HepG2 (cell line): ENCODE measurements around the gene PEBP1. TPM values are rescaled to one million over a fixed set of nuclear protein-coding genes. Genes with fewer than 3 reads are reported as not detected.

Experiments
- CBX2 ChIP-seq, 2 experiments: fragments of 200-600 bp in 1 of 2; sonication (generic); formaldehyde crosslinking in 1 of 2; IDR thresholded peaks; 2 replicates each; pipeline versions ENCODE4 v1.7.0 to v1.8.1; 2018 to 2022; ENCODE audit warnings: low read depth in 2 of 2, low read length in 1 of 2, mild to moderate bottlenecking in 1 of 2, missing genetic modification reagents in 1 of 2
- HMG20A ChIP-seq: IDR thresholded peaks from 2 replicates; pipeline ENCODE4 v1.6.1; 2016; ENCODE audit warnings: borderline replicate concordance
- IRX3 ChIP-seq: sonication (generic); formaldehyde crosslinking; IDR thresholded peaks from 2 replicates; pipeline ENCODE4 v1.8.1; 2023; ENCODE audit warnings: mild to moderate bottlenecking, low read depth, missing genetic modification reagents, borderline replicate concordance
- JUN ChIP-seq: sonication (generic); formaldehyde crosslinking; IDR thresholded peaks from 2 replicates; pipeline ENCODE4 v1.4.0; 2020; ENCODE audit warnings: mild to moderate bottlenecking, missing genetic modification reagents
- NFE2L1 ChIP-seq: sonication (generic); formaldehyde crosslinking; IDR thresholded peaks from 2 replicates; pipeline ENCODE4 v1.4.0; 2020; ENCODE audit warnings: missing genetic modification reagents, mild to moderate bottlenecking, borderline replicate concordance
- RFXAP ChIP-seq: sonication (generic); formaldehyde crosslinking; IDR thresholded peaks from 2 replicates; pipeline ENCODE4 v1.4.0; 2020; ENCODE audit warnings: missing genetic modification reagents, borderline replicate concordance
- SRF ChIP-seq: IDR thresholded peaks from 2 replicates; pipeline ENCODE4 v1.6.1; 2011; ENCODE audit warnings: mild to moderate bottlenecking, low read depth, low read length, moderate library complexity
- TBX3 ChIP-seq: fragments of 450-650 bp; IDR thresholded peaks from 2 replicates; pipeline ENCODE4 v1.6.1; 2017; ENCODE audit warnings: antibody characterized with exemption, mild to moderate bottlenecking, inconsistent platforms, borderline replicate concordance
- TIGD3 ChIP-seq: sonication (generic); formaldehyde crosslinking; IDR thresholded peaks from 2 replicates; pipeline ENCODE4 v1.5.1; 2020; ENCODE audit warnings: mild to moderate bottlenecking, missing genetic modification reagents, borderline replicate concordance
- XRCC5 ChIP-seq: fragments of 200-400 bp; formaldehyde crosslinking; optimal IDR thresholded peaks from 2 replicates; pipeline ENCODE3; 2017; ENCODE audit warnings: mild to moderate bottlenecking, low read length
- ZFP82 ChIP-seq: sonication (generic); formaldehyde crosslinking; IDR thresholded peaks from 2 replicates; pipeline ENCODE4 v1.5.1; 2020; ENCODE audit warnings: mild to moderate bottlenecking, missing genetic modification reagents, borderline replicate concordance
- ZFYVE20 ChIP-seq: sonication (generic); formaldehyde crosslinking; IDR thresholded peaks from 2 replicates; pipeline ENCODE4 v1.8.0; 2023; ENCODE audit warnings: low read depth, mild to moderate bottlenecking, moderate library complexity, missing genetic modification reagents, borderline replicate concordance
- ZNF30 ChIP-seq: sonication (generic); formaldehyde crosslinking; IDR thresholded peaks from 2 replicates; pipeline ENCODE4 v1.5.0; 2020; ENCODE audit warnings: mild to moderate bottlenecking, missing genetic modification reagents
- ZNF333 ChIP-seq: sonication (generic); formaldehyde crosslinking; IDR thresholded peaks from 2 replicates; pipeline ENCODE4 v1.4.0; 2020; ENCODE audit warnings: mild to moderate bottlenecking, missing genetic modification reagents, borderline replicate concordance
- ZNF34 ChIP-seq: sonication (generic); formaldehyde crosslinking; IDR thresholded peaks from 2 replicates; pipeline ENCODE4 v1.4.0; 2020; ENCODE audit warnings: mild to moderate bottlenecking, missing genetic modification reagents, borderline replicate concordance
- ZNF678 ChIP-seq: sonication (generic); formaldehyde crosslinking; IDR thresholded peaks from 2 replicates; pipeline ENCODE4 v1.4.0; 2020; ENCODE audit warnings: mild to moderate bottlenecking, missing genetic modification reagents
- ZNF776 ChIP-seq: sonication (generic); formaldehyde crosslinking; IDR thresholded peaks from 2 replicates; pipeline ENCODE4 v1.4.0; 2020; ENCODE audit warnings: mild to moderate bottlenecking, missing genetic modification reagents
- polyA plus RNA-seq, 8 experiments: library from polyadenylated mRNA; depleted of rRNA in 3 of 8; stranded (reverse) in 7 of 8; unstranded in 1 of 8; fragments of >200 nt; fragmentation: Illumina TruSeq in 4 of 8; extraction: Trizol in 4 of 8; gene quantifications; 2 replicates each; pipeline versions ENCODE4 v1.2.1 to v1.2.3, GENCODE V29; 2011 to 2016; ENCODE audit warnings: low read depth in 4 of 8, missing spikeins in 1 of 8, mixed read lengths in 1 of 8; ENCODE audit not compliant: insufficient read depth in 1 of 8
- total RNA-seq, 5 experiments: library from RNA; depleted of rRNA; stranded (reverse); fragments of >200 nt; fragmentation: Illumina TruSeq; extraction: Trizol; gene quantifications; 2 replicates each; pipeline ENCODE4 v1.2.3, GENCODE V29; 2016; ENCODE audit warnings: low read depth in 1 of 5
- TF ChIP-seq, protein P1 (sequence below): sonication (generic); formaldehyde crosslinking; IDR thresholded peaks from 2 replicates; pipeline ENCODE4 v1.4.0; 2020; ENCODE audit warnings: missing genetic modification reagents
- TF ChIP-seq, protein P2 (sequence below): sonication (generic); formaldehyde crosslinking; IDR thresholded peaks from 2 replicates; pipeline ENCODE4 v1.8.1; 2023; ENCODE audit warnings: mild to moderate bottlenecking, inconsistent platforms, moderate library complexity, missing genetic modification reagents, borderline replicate concordance
- TF ChIP-seq, protein P3 (sequence below), 2 experiments: IDR thresholded peaks; 2 replicates each; pipeline ENCODE4 v1.6.1; 2011 to 2012; ENCODE audit warnings: low read length in 2 of 2, borderline replicate concordance in 1 of 2, low read depth in 1 of 2, mild to moderate bottlenecking in 1 of 2, moderate library complexity in 1 of 2

PEBP1 gene
- total and polyA plus RNA-seq, 2 of the 13 experiments (the other 11 are each of a cell fraction or from before 2014, with no cell fraction given), result 538 to 1,505 TPM

DNA sequence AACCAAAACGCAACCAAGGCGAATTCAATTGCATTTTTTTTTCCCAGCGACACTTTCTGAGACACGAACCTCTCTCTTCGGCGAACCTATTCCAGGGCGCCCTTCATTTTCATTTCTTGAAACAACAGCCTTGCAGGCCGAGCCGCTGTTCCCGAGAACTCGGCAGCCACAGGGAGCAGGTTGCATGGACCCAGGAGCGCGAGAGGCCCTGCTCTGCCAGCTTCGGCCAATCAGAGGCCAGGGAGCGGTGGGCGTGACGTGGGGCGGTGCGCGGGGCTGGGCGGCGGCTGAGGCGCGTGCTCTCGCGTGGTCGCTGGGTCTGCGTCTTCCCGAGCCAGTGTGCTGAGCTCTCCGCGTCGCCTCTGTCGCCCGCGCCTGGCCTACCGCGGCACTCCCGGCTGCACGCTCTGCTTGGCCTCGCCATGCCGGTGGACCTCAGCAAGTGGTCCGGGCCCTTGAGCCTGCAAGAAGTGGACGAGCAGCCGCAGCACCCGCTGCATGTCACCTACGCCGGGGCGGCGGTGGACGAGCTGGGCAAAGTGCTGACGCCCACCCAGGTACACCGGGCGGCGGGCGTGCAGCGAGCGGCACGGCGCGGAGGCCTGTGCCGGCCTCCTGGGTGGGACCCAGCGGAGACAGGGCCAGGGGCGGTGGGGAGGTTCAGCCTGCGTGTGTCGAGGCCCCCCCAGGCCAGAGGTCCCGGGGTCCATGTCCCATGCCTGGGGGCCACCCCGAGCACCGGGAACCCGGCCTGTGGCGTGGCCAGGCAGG lies at the start of gene PEBP1 (continued):
- TF ChIP-seq ZNF30 (no peak), XRCC5 (no peak), JUN (CRISPR knock-in tag) (peak; percentile 64; the same call in 1 of the 2 replicates), NFE2L1 (CRISPR knock-in tag) (no peak), SRF (no peak), TBX3 (no peak), TIGD3 (CRISPR knock-in tag) (0 out of 2 replicates have a peak, but pooled peaks have one; percentile 81), HMG20A (CRISPR knock-in tag) (peak; percentile 58), ZNF333 (CRISPR knock-in tag) (no peak), ZNF776 (CRISPR knock-in tag) (peak; percentile 91), ZNF34 (CRISPR knock-in tag) (no peak), CBX2 (IDR thresholded peaks at IDR 0.05; ENCODE audit: low read depth, low read length) (no peak), CBX2 (CRISPR knock-in tag; IDR thresholded peaks at IDR 0.05; ENCODE audit: low read depth) (no peak), ZFYVE20 (CRISPR knock-in tag) (peak; percentile 91; the same call in 1 of the 2 replicates), IRX3 (peak; percentile 86), RFXAP (CRISPR knock-in tag) (peak; percentile 80; the same call in 1 of the 2 replicates), ZFP82 (CRISPR knock-in tag) (peak; percentile 76; the same call in 1 of the 2 replicates), ZNF678 (CRISPR knock-in tag) (peak; percentile 96; the same call in 1 of the 2 replicates)
- TF ChIP-seq, protein P1, sequence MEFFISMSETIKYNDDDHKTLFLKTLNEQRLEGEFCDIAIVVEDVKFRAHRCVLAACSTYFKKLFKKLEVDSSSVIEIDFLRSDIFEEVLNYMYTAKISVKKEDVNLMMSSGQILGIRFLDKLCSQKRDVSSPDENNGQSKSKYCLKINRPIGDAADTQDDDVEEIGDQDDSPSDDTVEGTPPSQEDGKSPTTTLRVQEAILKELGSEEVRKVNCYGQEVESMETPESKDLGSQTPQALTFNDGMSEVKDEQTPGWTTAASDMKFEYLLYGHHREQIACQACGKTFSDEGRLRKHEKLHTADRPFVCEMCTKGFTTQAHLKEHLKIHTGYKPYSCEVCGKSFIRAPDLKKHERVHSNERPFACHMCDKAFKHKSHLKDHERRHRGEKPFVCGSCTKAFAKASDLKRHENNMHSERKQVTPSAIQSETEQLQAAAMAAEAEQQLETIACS (CRISPR knock-in tag), result peak; percentile 35; the same call in 1 of the 2 replicates
- TF ChIP-seq, protein P2, sequence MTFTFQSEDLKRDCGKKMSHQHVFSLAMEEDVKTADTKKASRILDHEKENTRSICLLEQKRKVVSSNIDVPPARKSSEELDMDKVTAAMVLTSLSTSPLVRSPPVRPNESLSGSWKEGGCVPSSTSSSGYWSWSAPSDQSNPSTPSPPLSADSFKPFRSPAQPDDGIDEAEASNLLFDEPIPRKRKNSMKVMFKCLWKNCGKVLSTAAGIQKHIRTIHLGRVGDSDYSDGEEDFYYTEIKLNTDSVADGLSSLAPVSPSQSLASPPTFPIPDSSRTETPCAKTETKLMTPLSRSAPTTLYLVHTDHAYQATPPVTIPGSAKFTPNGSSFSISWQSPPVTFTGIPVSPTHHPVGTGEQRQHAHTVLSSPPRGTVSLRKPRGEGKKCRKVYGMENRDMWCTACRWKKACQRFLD (CRISPR knock-in tag), result 0 out of 2 replicates have a peak, but pooled peaks have one; percentile 67
- TF ChIP-seq, protein P3, sequence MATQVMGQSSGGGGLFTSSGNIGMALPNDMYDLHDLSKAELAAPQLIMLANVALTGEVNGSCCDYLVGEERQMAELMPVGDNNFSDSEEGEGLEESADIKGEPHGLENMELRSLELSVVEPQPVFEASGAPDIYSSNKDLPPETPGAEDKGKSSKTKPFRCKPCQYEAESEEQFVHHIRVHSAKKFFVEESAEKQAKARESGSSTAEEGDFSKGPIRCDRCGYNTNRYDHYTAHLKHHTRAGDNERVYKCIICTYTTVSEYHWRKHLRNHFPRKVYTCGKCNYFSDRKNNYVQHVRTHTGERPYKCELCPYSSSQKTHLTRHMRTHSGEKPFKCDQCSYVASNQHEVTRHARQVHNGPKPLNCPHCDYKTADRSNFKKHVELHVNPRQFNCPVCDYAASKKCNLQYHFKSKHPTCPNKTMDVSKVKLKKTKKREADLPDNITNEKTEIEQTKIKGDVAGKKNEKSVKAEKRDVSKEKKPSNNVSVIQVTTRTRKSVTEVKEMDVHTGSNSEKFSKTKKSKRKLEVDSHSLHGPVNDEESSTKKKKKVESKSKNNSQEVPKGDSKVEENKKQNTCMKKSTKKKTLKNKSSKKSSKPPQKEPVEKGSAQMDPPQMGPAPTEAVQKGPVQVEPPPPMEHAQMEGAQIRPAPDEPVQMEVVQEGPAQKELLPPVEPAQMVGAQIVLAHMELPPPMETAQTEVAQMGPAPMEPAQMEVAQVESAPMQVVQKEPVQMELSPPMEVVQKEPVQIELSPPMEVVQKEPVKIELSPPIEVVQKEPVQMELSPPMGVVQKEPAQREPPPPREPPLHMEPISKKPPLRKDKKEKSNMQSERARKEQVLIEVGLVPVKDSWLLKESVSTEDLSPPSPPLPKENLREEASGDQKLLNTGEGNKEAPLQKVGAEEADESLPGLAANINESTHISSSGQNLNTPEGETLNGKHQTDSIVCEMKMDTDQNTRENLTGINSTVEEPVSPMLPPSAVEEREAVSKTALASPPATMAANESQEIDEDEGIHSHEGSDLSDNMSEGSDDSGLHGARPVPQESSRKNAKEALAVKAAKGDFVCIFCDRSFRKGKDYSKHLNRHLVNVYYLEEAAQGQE (IDR thresholded peaks at IDR 0.05; ENCODE audit: borderline replicate concordance in 1 of 2, low read depth in 1 of 2, low read length in 2 of 2), result peak in 1 of 2 experiments; percentile 7; a peak in 1 of 4 replicates
